HUES64 (cell line): ENCODE measurements around the gene ACSS1.

Experiments
- H3K27ac ChIP-seq: 2 replicates; pipeline ENCODE4 v1.7.0; 2013; ENCODE audit warnings: low read depth, low read length, inconsistent platforms
- H3K27me3 ChIP-seq: 2 replicates; pipeline ENCODE4 v1.6.1; 2013; ENCODE audit warnings: mild to moderate bottlenecking, low read length; ENCODE audit not compliant: insufficient read depth
- H3K36me3 ChIP-seq: 2 replicates; pipeline ENCODE4 v1.6.1; 2013; ENCODE audit warnings: mild to moderate bottlenecking, low read length; ENCODE audit not compliant: insufficient read depth
- H3K4me1 ChIP-seq: 2 replicates; pipeline ENCODE4 v1.6.1; 2013; ENCODE audit warnings: mild to moderate bottlenecking, low read length, moderate library complexity; ENCODE audit not compliant: insufficient read depth
- H3K4me3 ChIP-seq: 2 replicates; pipeline ENCODE4 v1.5.1; 2013; ENCODE audit warnings: mild to moderate bottlenecking, low read length, moderate library complexity
- H3K9ac ChIP-seq: 2 replicates; pipeline ENCODE4 v1.6.1; 2013; ENCODE audit warnings: mild to moderate bottlenecking, low read depth, low read length
- H3K9me3 ChIP-seq: 2 replicates; pipeline ENCODE4 v1.6.1; 2013; ENCODE audit warnings: low read depth, low read length; ENCODE audit not compliant: insufficient read depth
- WGBS: fragments of 150-250, 120-280 bp; methylation state at CpG from one replicate; pipeline ENCODE4 v1.1.7; 2013; ENCODE audit warnings: missing lambda C conversion rate; 5-methylcytosine and 5-hydroxymethylcytosine counted together

Gene ACSS1

DNA sequence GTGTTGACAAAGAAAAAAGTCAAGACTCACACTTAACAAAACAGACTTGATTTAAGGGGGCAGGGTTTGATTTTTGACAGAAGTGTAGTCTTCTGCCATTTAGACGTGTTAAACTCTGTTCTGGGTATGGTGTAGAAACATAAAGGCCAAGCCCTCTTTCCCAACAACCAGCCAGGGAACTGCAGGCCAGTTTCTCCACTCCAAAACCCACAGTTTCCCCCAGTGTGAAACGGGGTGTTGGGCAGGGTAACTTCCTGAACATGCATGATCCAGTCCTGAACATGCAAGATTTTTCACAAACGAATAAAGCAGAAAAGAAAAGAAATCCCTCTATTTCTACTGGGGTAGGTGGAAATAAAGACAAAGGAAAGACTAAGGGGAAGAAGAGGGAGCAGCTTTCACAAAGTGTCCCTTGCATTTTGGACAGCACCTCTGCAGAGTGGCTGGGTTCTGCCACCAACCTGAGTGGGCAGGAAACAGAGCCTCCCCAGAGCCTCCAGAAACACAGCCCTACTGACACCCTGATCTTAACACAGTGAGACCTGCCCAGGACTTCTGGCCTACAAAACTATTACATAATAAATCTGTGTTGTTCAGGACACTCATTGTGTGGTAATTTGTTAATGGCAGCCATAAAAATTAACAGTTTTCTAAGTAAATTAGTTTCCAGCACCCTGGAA lies 72.8 kb downstream of the ACSS1 start:
- no peak overlapping the region for H3K9ac ChIP-seq
- H3K27ac ChIP-seq, result no peak overlapping the region

GRCh38 chr20:24983896-24984295 lies 74.0 kb downstream of the ACSS1 start:
- H3K27me3 ChIP-seq, result no peaks in the 10 kb centered on the region
- no peak overlapping the region for H3K4me3 ChIP-seq
- no peaks in the 10 kb centered on the region for H3K9me3 ChIP-seq
- H3K9ac ChIP-seq, result no peak overlapping the region
- H3K36me3 ChIP-seq, result peaks cover 31% of the 10 kb centered on the region
- no peaks in the 10 kb centered on the region for H3K4me1 ChIP-seq
- WGBS, result 86% methylated on average over 8 of the region's 8 CpGs
- no peak overlapping the region for H3K27ac ChIP-seq

More for the DNA sequence above, 72.8 kb downstream of the ACSS1 start:
- no peaks in the 10 kb centered on the region for H3K27me3 ChIP-seq
- H3K4me3 ChIP-seq, result no peak overlapping the region
- WGBS, result 100% methylated on average over 1 of the region's 3 CpGs
- peaks cover 31% of the 10 kb centered on the region for H3K36me3 ChIP-seq
- H3K4me1 ChIP-seq, result no peaks in the 10 kb centered on the region
- H3K9me3 ChIP-seq, result no peaks in the 10 kb centered on the region

DNA sequence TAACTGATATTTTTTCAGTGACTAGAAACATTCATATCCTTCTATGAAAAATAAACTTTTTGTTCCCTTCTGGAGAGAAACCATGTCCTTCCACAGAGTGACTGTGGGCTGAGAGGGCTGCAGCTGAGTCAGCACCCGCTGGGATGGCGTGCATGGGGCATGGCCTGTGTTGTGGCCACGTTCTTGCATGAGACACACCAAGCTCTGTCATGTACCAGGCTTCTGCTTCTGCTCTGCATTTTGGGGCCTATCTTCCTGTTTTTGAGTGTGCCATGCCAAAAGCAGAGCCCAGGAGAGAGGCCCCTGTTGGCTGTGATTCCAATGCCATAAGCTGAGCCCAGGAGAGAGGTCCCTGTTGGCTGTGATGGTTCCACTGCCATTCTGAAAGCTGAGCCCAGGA lies 76.1 kb downstream of the ACSS1 start:
- Histone ChIP-seq H3K27ac (no peak overlapping the region), H3K27me3 (no peaks in the 10 kb centered on the region), H3K9me3 (no peaks in the 10 kb centered on the region), H3K36me3 (peaks cover 47% of the 10 kb centered on the region), H3K9ac (no peak overlapping the region), H3K4me3 (no peak overlapping the region), H3K4me1 (no peaks in the 10 kb centered on the region)
- WGBS, result 96% methylated on average over 3 of the region's 3 CpGs

DNA sequence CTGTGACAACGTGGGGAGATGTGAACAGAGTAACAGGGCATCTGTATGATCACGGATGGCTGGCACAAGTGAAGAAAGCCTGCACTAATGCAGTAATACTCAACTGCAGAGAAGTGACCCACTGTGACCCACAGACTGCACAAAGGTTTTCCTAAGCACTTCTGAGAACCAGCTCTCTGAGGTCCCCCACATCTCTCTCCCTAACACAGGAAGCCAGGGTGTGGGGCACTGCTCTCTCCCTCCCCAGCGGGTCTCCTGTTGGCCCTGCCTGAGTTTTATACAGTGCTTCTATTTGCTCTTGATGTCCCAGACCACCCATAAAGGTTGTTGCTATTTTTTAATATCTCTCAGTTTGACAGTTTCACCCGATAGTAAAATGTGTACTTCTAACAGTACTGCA lies 76.7 kb downstream of the ACSS1 start:
- H3K9me3 ChIP-seq, result 0 out of 2 replicates have a peak, but pooled peaks cover 4% of the 10 kb centered on the region
- H3K4me1 ChIP-seq, result no peaks in the 10 kb centered on the region
- H3K9ac ChIP-seq, result no peak overlapping the region
- no peak overlapping the region for H3K27ac ChIP-seq
- WGBS, result 94% methylated on average over 4 of the region's 4 CpGs
- peaks cover 52% of the 10 kb centered on the region for H3K36me3 ChIP-seq
- H3K27me3 ChIP-seq, result no peaks in the 10 kb centered on the region
- H3K4me3 ChIP-seq, result no peak overlapping the region

DNA sequence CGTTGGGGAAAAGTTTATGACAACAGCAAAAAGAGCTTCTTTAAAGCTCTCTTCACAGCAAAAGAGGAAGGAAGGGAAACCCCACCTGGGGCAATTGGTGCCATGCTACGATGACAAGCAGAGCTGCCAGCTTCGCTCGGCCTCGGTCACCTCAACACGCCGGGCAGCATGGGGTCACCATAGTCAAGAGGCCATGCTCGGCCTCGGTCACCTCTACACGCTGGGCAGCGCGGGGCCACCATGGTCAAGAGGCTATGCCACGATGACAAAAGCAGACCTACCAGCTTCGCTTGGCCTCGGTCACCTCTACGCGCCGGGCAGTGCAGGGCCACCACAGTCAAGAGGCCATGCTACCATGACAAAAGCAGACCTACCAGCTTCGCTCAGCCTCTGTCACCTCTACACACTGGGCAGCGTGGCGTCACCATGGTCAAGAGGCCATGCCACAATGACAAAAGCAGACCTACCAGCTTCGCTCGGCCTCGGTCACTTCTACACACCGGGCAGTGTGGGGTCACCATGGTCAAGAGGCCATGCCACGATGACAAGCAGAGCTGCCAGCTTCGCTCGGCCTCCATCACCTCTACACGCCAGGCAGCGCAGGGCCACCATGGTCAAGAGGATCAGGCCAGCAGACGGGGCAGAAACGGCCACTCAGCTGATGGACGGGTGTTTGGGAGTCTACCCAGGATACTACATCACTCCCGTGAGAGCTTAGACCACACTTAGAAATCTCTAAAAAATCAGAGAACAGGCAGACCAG lies 77.5 kb downstream of the ACSS1 start:
- H3K4me1 ChIP-seq, result no peaks in the 10 kb centered on the region
- WGBS, result 95% methylated on average over 34 of the region's 34 CpGs
- peaks cover 11% of the 10 kb centered on the region; the same call in 1 of the 2 replicates for H3K9me3 ChIP-seq
- no peak overlapping the region for H3K4me3 ChIP-seq
- no peak overlapping the region for H3K9ac ChIP-seq
- H3K27ac ChIP-seq, result no peak overlapping the region
- H3K27me3 ChIP-seq, result no peaks in the 10 kb centered on the region
- peaks cover 60% of the 10 kb centered on the region for H3K36me3 ChIP-seq

DNA sequence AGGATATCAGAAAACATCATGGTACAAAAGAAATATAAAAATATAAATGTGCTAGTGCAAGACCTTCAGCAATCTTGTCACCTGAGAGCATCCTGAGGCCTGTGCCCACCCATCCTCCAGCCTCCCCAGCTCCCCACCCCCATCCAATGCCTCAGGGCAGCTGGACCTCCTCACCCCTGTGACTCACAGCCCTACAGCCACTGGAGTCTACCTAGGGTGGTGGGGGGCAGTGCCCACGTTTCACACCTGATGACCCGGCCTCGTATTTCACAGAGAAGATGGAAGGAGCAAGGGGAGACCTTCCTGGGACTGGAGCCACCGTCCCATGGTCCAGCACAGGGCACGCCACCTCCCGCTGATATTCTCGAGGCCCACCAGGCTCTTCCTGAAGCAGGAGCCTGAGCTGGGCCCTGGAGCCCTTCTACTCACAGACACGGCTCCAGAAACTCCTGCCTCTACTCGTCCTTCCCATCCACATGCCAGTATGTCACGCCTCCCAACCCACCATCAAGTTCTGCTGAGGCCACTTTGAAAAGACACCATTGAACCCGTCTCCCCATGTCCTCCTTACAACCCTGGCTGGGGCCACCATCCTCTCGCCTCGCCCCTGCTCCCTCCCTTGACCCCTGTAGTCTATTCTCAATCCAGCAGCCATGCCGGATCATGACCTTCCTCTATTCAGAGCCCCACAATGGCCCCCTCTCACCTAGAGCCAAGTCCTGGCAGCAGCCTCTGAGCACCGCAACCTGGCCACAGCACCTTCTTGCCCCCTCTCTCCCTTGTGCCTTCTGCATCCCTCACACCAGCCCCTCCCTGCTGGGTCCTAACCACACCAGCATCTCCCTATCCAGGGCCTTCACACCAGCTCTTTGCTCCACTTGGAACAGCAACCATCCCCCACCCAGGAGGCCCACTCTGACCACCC lies 78.6 kb downstream of the ACSS1 start:
- WGBS, result 93% methylated on average over 15 of the region's 15 CpGs
- peaks cover 63% of the 10 kb centered on the region for H3K36me3 ChIP-seq
- H3K9ac ChIP-seq, result no peak overlapping the region
- H3K4me1 ChIP-seq, result no peaks in the 10 kb centered on the region
- H3K9me3 ChIP-seq, result peaks cover 13% of the 10 kb centered on the region; the same call in 1 of the 2 replicates
- no peaks in the 10 kb centered on the region for H3K27me3 ChIP-seq
- no peak overlapping the region for H3K27ac ChIP-seq
- no peak overlapping the region for H3K4me3 ChIP-seq

GRCh38 chr20:24978513-24978912 lies 79.4 kb downstream of the ACSS1 start:
- Histone ChIP-seq H3K4me1 (no peaks in the 10 kb centered on the region), H3K4me3 (no peak overlapping the region), H3K27me3 (no peaks in the 10 kb centered on the region), H3K9ac (no peak overlapping the region), H3K36me3 (peaks cover 63% of the 10 kb centered on the region), H3K9me3 (peaks cover 13% of the 10 kb centered on the region; the same call in 1 of the 2 replicates), H3K27ac (no peak overlapping the region)
- WGBS, result 90% methylated on average over 8 of the region's 8 CpGs

GRCh38 chr20:24977797-24978196 lies 80.1 kb downstream of the ACSS1 start:
- Histone ChIP-seq H3K9ac (no peak overlapping the region), H3K27me3 (no peaks in the 10 kb centered on the region), H3K27ac (no peak overlapping the region), H3K36me3 (peaks cover 63% of the 10 kb centered on the region), H3K4me1 (no peaks in the 10 kb centered on the region), H3K9me3 (peaks cover 13% of the 10 kb centered on the region; the same call in 1 of the 2 replicates), H3K4me3 (no peak overlapping the region)
- 94% methylated on average over 3 of the region's 3 CpGs for WGBS

- 95% methylated on average over 1 of the region's 1 CpG for WGBS
Observed at GRCh38 chr20:24977336-24977735, 80.6 kb downstream of the ACSS1 start.

DNA sequence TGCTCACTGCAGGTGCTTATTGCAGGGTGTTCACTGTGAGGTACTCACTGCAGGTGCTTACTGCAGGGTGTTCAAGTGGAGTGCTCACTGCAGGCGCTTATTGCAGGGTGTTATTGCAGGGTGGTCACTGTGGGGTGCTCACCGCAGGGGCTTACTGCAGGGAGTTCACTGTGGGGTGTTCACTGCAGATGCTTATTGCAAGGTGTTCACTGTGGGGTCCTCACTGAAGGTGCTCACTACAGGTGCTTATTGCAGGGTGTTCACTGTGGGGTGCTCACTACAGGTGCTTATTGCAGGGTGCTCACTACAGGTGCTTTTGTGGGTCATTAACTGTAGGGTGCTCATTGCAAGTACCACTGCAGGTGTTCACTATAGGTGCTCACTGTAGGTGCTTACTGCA lies 85.6 kb downstream of the ACSS1 start:
- 95% methylated on average over 2 of the region's 2 CpGs for WGBS
- Histone ChIP-seq H3K4me1 (no peaks in the 10 kb centered on the region), H3K27ac (no peak overlapping the region), H3K27me3 (no peaks in the 10 kb centered on the region), H3K4me3 (no peak overlapping the region), H3K9me3 (peaks cover 13% of the 10 kb centered on the region; the same call in 1 of the 2 replicates), H3K36me3 (peaks cover 84% of the 10 kb centered on the region), H3K9ac (no peak overlapping the region)

More at GRCh38 chr20:24977336-24977735, 80.6 kb downstream of the ACSS1 start:
- Histone ChIP-seq H3K9me3 (peaks cover 13% of the 10 kb centered on the region; the same call in 1 of the 2 replicates), H3K36me3 (peaks cover 67% of the 10 kb centered on the region), H3K4me1 (no peaks in the 10 kb centered on the region), H3K4me3 (no peak overlapping the region), H3K9ac (no peak overlapping the region), H3K27me3 (no peaks in the 10 kb centered on the region), H3K27ac (no peak overlapping the region)
